ENCODE data around the gene SMPD1.

- TF ChIP-seq, protein P1, sequence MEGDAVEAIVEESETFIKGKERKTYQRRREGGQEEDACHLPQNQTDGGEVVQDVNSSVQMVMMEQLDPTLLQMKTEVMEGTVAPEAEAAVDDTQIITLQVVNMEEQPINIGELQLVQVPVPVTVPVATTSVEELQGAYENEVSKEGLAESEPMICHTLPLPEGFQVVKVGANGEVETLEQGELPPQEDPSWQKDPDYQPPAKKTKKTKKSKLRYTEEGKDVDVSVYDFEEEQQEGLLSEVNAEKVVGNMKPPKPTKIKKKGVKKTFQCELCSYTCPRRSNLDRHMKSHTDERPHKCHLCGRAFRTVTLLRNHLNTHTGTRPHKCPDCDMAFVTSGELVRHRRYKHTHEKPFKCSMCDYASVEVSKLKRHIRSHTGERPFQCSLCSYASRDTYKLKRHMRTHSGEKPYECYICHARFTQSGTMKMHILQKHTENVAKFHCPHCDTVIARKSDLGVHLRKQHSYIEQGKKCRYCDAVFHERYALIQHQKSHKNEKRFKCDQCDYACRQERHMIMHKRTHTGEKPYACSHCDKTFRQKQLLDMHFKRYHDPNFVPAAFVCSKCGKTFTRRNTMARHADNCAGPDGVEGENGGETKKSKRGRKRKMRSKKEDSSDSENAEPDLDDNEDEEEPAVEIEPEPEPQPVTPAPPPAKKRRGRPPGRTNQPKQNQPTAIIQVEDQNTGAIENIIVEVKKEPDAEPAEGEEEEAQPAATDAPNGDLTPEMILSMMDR (IDR thresholded peaks at IDR 0.05): no peak
- TF ChIP-seq EZH2 (IDR thresholded peaks at IDR 0.05; ENCODE audit: borderline replicate concordance, insufficient read depth, low read depth, low read length, poor library complexity, severe bottlenecking): no peak
Observed at GRCh38 chr11:6351782-6352382, 38.4 kb upstream of the SMPD1 start.

Measured in B cell (primary cell).